GM12878 (cell line): ENCODE measurements around the gene AMMECR1. TPM values are rescaled to one million over a fixed set of nuclear protein-coding genes. Genes with fewer than 3 reads are reported as not detected.

Experiments used
- ATAC-seq: fragments of 200-7000 bp; cut with Tn5 transposase; 3 replicates; pipeline ENCODE4 v1.9.1; 2020; ENCODE audit warnings: mild to moderate bottlenecking, moderate library complexity
- BruUV-seq: library from RNA; stranded (reverse); fragments of 400-500 nt; replicated peaks from 2 replicates; lab custom pipeline; 2021; lab: Mats Ljungman, UMichigan
- CTCF ChIA-PET: fragments of 300-600 bp; sonication (Branson Sonifier 250); formaldehyde crosslinking; extraction: SDS; loops from one replicate; lab custom pipeline; 2021; ENCODE audit warnings: inconsistent platforms; lab: Yijun Ruan, JAX
- POLR2A ChIA-PET: fragments of 350-600 bp; formaldehyde crosslinking; extraction: SDS; loops from one replicate; lab custom pipeline; 2021; ENCODE audit warnings: inconsistent platforms; lab: Charles Lee
- RAD21 ChIA-PET: fragments of 300-600 bp; sonication (Branson Sonifier 250); formaldehyde crosslinking; loops from one replicate; lab custom pipeline; 2023; ENCODE audit warnings: antibody characterized with exemption; ENCODE audit not compliant: unreplicated experiment; lab: Charles Lee
- SMC1A ChIA-PET: fragments of 300-600 bp; sonication (Branson Sonifier 250); formaldehyde crosslinking; loops from one replicate; lab custom pipeline; 2023; ENCODE audit not compliant: unreplicated experiment, uncharacterized antibody; lab: Charles Lee
- DNase-seq: peaks from one replicate; pipeline ENCODE4 v3.0.0-alpha.2; 2011; ENCODE audit warnings: low read depth, low spot score
- FAIRE-seq: peaks from 3 replicates; lab custom pipeline; 2011; peaks lifted over from hg19 to GRCh38; lab: Jason Lieb, UNC
- H2AFZ ChIP-seq: 2 replicates; pipeline ENCODE4 v1.6.0; 2011; ENCODE audit warnings: low read depth, low read length, control low read depth; ENCODE audit not compliant: control insufficient read depth
- H3K27ac ChIP-seq: 2 replicates; pipeline ENCODE4 v1.5.1; 2011; ENCODE audit warnings: control low read depth; ENCODE audit not compliant: control insufficient read depth, insufficient read depth
- H3K27me3 ChIP-seq, 2 experiments: replicated peaks in 1 of 2; 2 replicates each; pipeline versions ENCODE4 v1.6.0 to v1.6.1; 2011; ENCODE audit warnings: low read length in 1 of 2; ENCODE audit not compliant: control insufficient read depth in 2 of 2, insufficient read depth in 2 of 2
- H3K36me3 ChIP-seq, 2 experiments: 2 replicates each; pipeline ENCODE4 v1.5.1; 2011; ENCODE audit warnings: low read length in 1 of 2; ENCODE audit not compliant: control insufficient read depth in 2 of 2, insufficient read depth in 2 of 2
- H3K4me1 ChIP-seq: 2 replicates; pipeline ENCODE4 v1.6.1; 2011; ENCODE audit warnings: mild to moderate bottlenecking, low read length, moderate library complexity, mixed read lengths; ENCODE audit not compliant: control insufficient read depth, insufficient read depth
- H3K4me2 ChIP-seq: 2 replicates; pipeline ENCODE4 v1.6.0; 2011; ENCODE audit warnings: control low read depth; ENCODE audit not compliant: control insufficient read depth, insufficient read depth
- H3K4me3 ChIP-seq: fragments of 200-600 bp; sonication (generic); 2 replicates; pipeline ENCODE4 v1.5.1; 2016
- H3K79me2 ChIP-seq: 2 replicates; pipeline ENCODE4 v1.6.0; 2011; ENCODE audit warnings: low read length; ENCODE audit not compliant: control insufficient read depth, insufficient read depth
- H3K9ac ChIP-seq: 2 replicates; pipeline ENCODE4 v1.8.0; 2011; ENCODE audit warnings: low read length, control low read depth, mixed read lengths; ENCODE audit not compliant: control insufficient read depth, insufficient read depth
- H3K9me3 ChIP-seq: replicated peaks from 3 replicates; pipeline ENCODE4 v1.5.1; 2011; ENCODE audit warnings: mild to moderate bottlenecking, low read length; ENCODE audit not compliant: control insufficient read depth, insufficient read depth
- H4K20me1 ChIP-seq: 2 replicates; pipeline ENCODE4 v1.6.0; 2011; ENCODE audit not compliant: control insufficient read depth, insufficient read depth
- CEBPZ ChIP-seq: fragments of 150-350 bp; IDR thresholded peaks from 2 replicates; pipeline ENCODE4 v1.6.1; 2016; ENCODE audit warnings: low read depth, low read length
- POLR2A ChIP-seq: IDR thresholded peaks from 2 replicates; pipeline ENCODE4 v1.6.1; 2011; ENCODE audit warnings: low read depth, mild to moderate bottlenecking, low read length
- SMC3 ChIP-seq: IDR thresholded peaks from 2 replicates; pipeline ENCODE4 v1.6.1; 2011; ENCODE audit warnings: low read length, improper control_type of control experiment, borderline replicate concordance
- SPI1 ChIP-seq: IDR thresholded peaks from 2 replicates; pipeline ENCODE4 v1.6.1; 2011; ENCODE audit warnings: low read depth, mild to moderate bottlenecking, low read length, moderate library complexity, borderline replicate concordance; ENCODE audit not compliant: insufficient read depth
- SRF ChIP-seq, 2 experiments: IDR thresholded peaks; 2 replicates each; pipeline ENCODE4 v1.6.1; 2011; ENCODE audit warnings: low read depth in 2 of 2, low read length in 2 of 2, mild to moderate bottlenecking in 1 of 2, moderate library complexity in 1 of 2
- ZNF384 ChIP-seq: IDR thresholded peaks from 2 replicates; pipeline ENCODE4 v1.6.1; 2012; ENCODE audit warnings: low read depth, mild to moderate bottlenecking, low read length, improper control_type of control experiment, borderline replicate concordance
- WGBS: methylation state at CpG from one replicate; pipeline ENCODE4 v1.1.6; 2016; ENCODE audit warnings: low lambda C conversion rate; ENCODE audit not compliant: insufficient replicate concordance, insufficient coverage; ENCODE audit errors: missing lambda C conversion rate; 5-methylcytosine and 5-hydroxymethylcytosine counted together
- in situ Hi-C: fragments of 300-500 bp; cut with MboI; formaldehyde crosslinking; loops from 9 replicates; pipeline ENCODE4 v1.14.3; 2018; ENCODE audit warnings: mixed read lengths
- intact Hi-C: fragments of 100-400 bp; cut with micrococcal nuclease; formaldehyde crosslinking; loops from one replicate; pipeline ENCODE4 v1.14.2; 2022; ENCODE audit not compliant: unreplicated experiment
- polyA plus RNA-seq, 11 experiments: library from polyadenylated mRNA; depleted of rRNA in 4 of 11; unstranded in 6 of 11; stranded (reverse) in 5 of 11; fragments of >200 nt; fragmentation: Nextera tagmentation in 4 of 11; fragmentation: Illumina TruSeq in 1 of 11; extraction: Ambion mirVana in 4 of 11; extraction: Trizol in 1 of 11; gene quantifications; 1 replicate in 1 of 11; 2 replicates in 10 of 11; pipeline versions ENCODE4 v1.2.1 to v1.2.3, GENCODE V29; 2011 to 2016; ENCODE audit warnings: inconsistent platforms in 2 of 11, missing spikeins in 2 of 11, low read depth in 1 of 11
- total RNA-seq, 4 experiments: library from RNA; depleted of rRNA in 3 of 4; stranded (reverse); fragments of >200 nt in 3 of 4; fragmentation: Illumina TruSeq in 1 of 4; extraction: Trizol in 1 of 4; gene quantifications; 2 replicates each; pipeline versions ENCODE4 v1.2.1 to v1.2.3, GENCODE V29; 2013 to 2021

Gene AMMECR1
- total and polyA plus RNA-seq, 10 of the 15 experiments (the other 5 are each of a cell fraction or from before 2014, with no cell fraction given), result 4.9 to 25.6 (median 10.7) TPM

- no peak overlapping the region for H2AFZ ChIP-seq
- TF ChIP-seq POLR2A (no peak), SRF (IDR thresholded peaks at IDR 0.05; ENCODE audit: low read depth in 2 of 2, low read length in 2 of 2) (no peak), CEBPZ (no peak), ZNF384 (peak; percentile 44; the same call in 1 of the 2 replicates), SMC3 (no peak), SPI1 (no peak)
- H3K4me2 ChIP-seq, result no peak overlapping the region
- peak overlapping the region; percentile 70 for H3K27ac ChIP-seq
- TSS peak; percentile 63 for BruUV-seq
- peak overlapping the region; percentile 75 for H3K9ac ChIP-seq
- WGBS, result 22% methylated on average over 12 of the region's 12 CpGs
- no peaks in the 10 kb centered on the region for H3K36me3 ChIP-seq
- intact Hi-C loops (loop anchor here (5.0 kb wide), 1 partner anchor 96 kb away; no protein-coding TSS in a partner anchor), in situ Hi-C loops (no loop called here)
- H4K20me1 ChIP-seq, result no peaks in the 10 kb centered on the region
- peaks cover 58% of the 10 kb centered on the region for H3K79me2 ChIP-seq
- no peaks in the 10 kb centered on the region; the same call in 1 of the 2 replicates for H3K4me1 ChIP-seq
- FAIRE-seq (no peak), DNase-seq (no peak), ATAC-seq (no peak)
- H3K4me3 ChIP-seq, result peak overlapping the region; percentile 79
- SMC1A ChIA-PET, result interaction anchor here (0.7 to 2.3 kb wide), 9 partner anchors 19 to 157 kb away, joined by 3 to 11 read pairs (median 4); no protein-coding TSS in a partner anchor
- RAD21 ChIA-PET, result interaction anchor here (1.0 to 3.0 kb wide), 7 partner anchors 38 to 158 kb away, joined by 3 to 8 read pairs (median 3); no protein-coding TSS in a partner anchor
- no peaks in the 10 kb centered on the region for H3K9me3 ChIP-seq
- CTCF ChIA-PET, result interaction anchor here (0.6 to 1.4 kb wide), 6 partner anchors 61 to 486 kb away, joined by 3 read pairs; no protein-coding TSS in a partner anchor
- POLR2A ChIA-PET, result interaction anchor here (0.8 to 1.7 kb wide), 5 partner anchors 19 to 311 kb away, joined by 3 to 7 read pairs (median 4); no protein-coding TSS in a partner anchor
- no peaks in the 10 kb centered on the region for H3K27me3 ChIP-seq
Measured at GRCh38 chrX:110316351-110317060, 1.4 kb downstream of the AMMECR1 start.
